GM12878 (cell line): ENCODE results near the gene HEPACAM2. TPM values are rescaled to one million over a fixed set of nuclear protein-coding genes. Genes with fewer than 3 reads are reported as not detected.
A peak's percentile ranks its signal among the peaks of the same experiment; 100 is the strongest.

Experiments used
- ATAC-seq: fragments of 200-7000 bp; cut with Tn5 transposase; 3 replicates; pipeline ENCODE4 v1.9.1; 2020; ENCODE audit warnings: mild to moderate bottlenecking, moderate library complexity
- BruUV-seq: library from RNA; stranded (reverse); fragments of 400-500 nt; replicated peaks from 2 replicates; lab custom pipeline; 2021; lab: Mats Ljungman, UMichigan
- CTCF ChIA-PET: fragments of 300-600 bp; sonication (Branson Sonifier 250); formaldehyde crosslinking; extraction: SDS; loops from one replicate; lab custom pipeline; 2021; ENCODE audit warnings: inconsistent platforms; lab: Yijun Ruan, JAX
- POLR2A ChIA-PET: fragments of 350-600 bp; formaldehyde crosslinking; extraction: SDS; loops from one replicate; lab custom pipeline; 2021; ENCODE audit warnings: inconsistent platforms; lab: Charles Lee
- RAD21 ChIA-PET: fragments of 300-600 bp; sonication (Branson Sonifier 250); formaldehyde crosslinking; loops from one replicate; lab custom pipeline; 2023; ENCODE audit warnings: antibody characterized with exemption; ENCODE audit not compliant: unreplicated experiment; lab: Charles Lee
- SMC1A ChIA-PET: fragments of 300-600 bp; sonication (Branson Sonifier 250); formaldehyde crosslinking; loops from one replicate; lab custom pipeline; 2023; ENCODE audit not compliant: unreplicated experiment, uncharacterized antibody; lab: Charles Lee
- DNase-seq: peaks from one replicate; pipeline ENCODE4 v3.0.0-alpha.2; 2011; ENCODE audit warnings: low read depth, low spot score
- FAIRE-seq: peaks from 3 replicates; lab custom pipeline; 2011; peaks lifted over from hg19 to GRCh38; lab: Jason Lieb, UNC
- H2AFZ ChIP-seq: 2 replicates; pipeline ENCODE4 v1.6.0; 2011; ENCODE audit warnings: low read depth, low read length, control low read depth; ENCODE audit not compliant: control insufficient read depth
- H3K27ac ChIP-seq: 2 replicates; pipeline ENCODE4 v1.5.1; 2011; ENCODE audit warnings: control low read depth; ENCODE audit not compliant: control insufficient read depth, insufficient read depth
- H3K27me3 ChIP-seq, 2 experiments: replicated peaks in 1 of 2; 2 replicates each; pipeline versions ENCODE4 v1.6.0 to v1.6.1; 2011; ENCODE audit warnings: low read length in 1 of 2; ENCODE audit not compliant: control insufficient read depth in 2 of 2, insufficient read depth in 2 of 2
- H3K36me3 ChIP-seq, 2 experiments: 2 replicates each; pipeline ENCODE4 v1.5.1; 2011; ENCODE audit warnings: low read length in 1 of 2; ENCODE audit not compliant: control insufficient read depth in 2 of 2, insufficient read depth in 2 of 2
- H3K4me1 ChIP-seq: 2 replicates; pipeline ENCODE4 v1.6.1; 2011; ENCODE audit warnings: mild to moderate bottlenecking, low read length, moderate library complexity, mixed read lengths; ENCODE audit not compliant: control insufficient read depth, insufficient read depth
- H3K4me2 ChIP-seq: 2 replicates; pipeline ENCODE4 v1.6.0; 2011; ENCODE audit warnings: control low read depth; ENCODE audit not compliant: control insufficient read depth, insufficient read depth
- H3K4me3 ChIP-seq: fragments of 200-600 bp; sonication (generic); 2 replicates; pipeline ENCODE4 v1.5.1; 2016
- H3K79me2 ChIP-seq: 2 replicates; pipeline ENCODE4 v1.6.0; 2011; ENCODE audit warnings: low read length; ENCODE audit not compliant: control insufficient read depth, insufficient read depth
- H3K9ac ChIP-seq: 2 replicates; pipeline ENCODE4 v1.8.0; 2011; ENCODE audit warnings: low read length, control low read depth, mixed read lengths; ENCODE audit not compliant: control insufficient read depth, insufficient read depth
- H3K9me3 ChIP-seq: replicated peaks from 3 replicates; pipeline ENCODE4 v1.5.1; 2011; ENCODE audit warnings: mild to moderate bottlenecking, low read length; ENCODE audit not compliant: control insufficient read depth, insufficient read depth
- H4K20me1 ChIP-seq: 2 replicates; pipeline ENCODE4 v1.6.0; 2011; ENCODE audit not compliant: control insufficient read depth, insufficient read depth
- CTCF ChIP-seq, 3 experiments: IDR thresholded peaks in 2 of 3; conservative IDR thresholded peaks in 1 of 3; 2 replicates each; pipeline ENCODE4 v1.5.1; 2011; ENCODE audit warnings: low read depth in 3 of 3, low read length in 3 of 3, mild to moderate bottlenecking in 3 of 3, control low read depth in 2 of 3, moderate library complexity in 2 of 3, inconsistent platforms in 1 of 3, mixed read lengths in 1 of 3; ENCODE audit not compliant: control insufficient read depth in 2 of 3, insufficient read depth in 1 of 3; ENCODE audit errors: extremely low read depth in 1 of 3
- EED ChIP-seq: sonication (generic); IDR thresholded peaks from 2 replicates; pipeline ENCODE4 v1.6.1; 2016; ENCODE audit warnings: antibody characterized with exemption, low read depth
- JUNB ChIP-seq: IDR thresholded peaks from 2 replicates; pipeline ENCODE4 v1.6.1; 2016; ENCODE audit warnings: antibody characterized with exemption, mild to moderate bottlenecking
- RAD21 ChIP-seq: IDR thresholded peaks from 2 replicates; pipeline ENCODE4 v1.6.1; 2011; ENCODE audit warnings: mild to moderate bottlenecking, low read depth, low read length, moderate library complexity; ENCODE audit not compliant: insufficient read depth
- SIN3A ChIP-seq: IDR thresholded peaks from 2 replicates; pipeline ENCODE4 v1.6.1; 2012; ENCODE audit warnings: low read depth, low read length, improper control_type of control experiment
- SPI1 ChIP-seq: IDR thresholded peaks from 2 replicates; pipeline ENCODE4 v1.6.1; 2011; ENCODE audit warnings: low read depth, mild to moderate bottlenecking, low read length, moderate library complexity, borderline replicate concordance; ENCODE audit not compliant: insufficient read depth
- TAF1 ChIP-seq: IDR thresholded peaks from 2 replicates; pipeline ENCODE4 v1.6.1; 2011; ENCODE audit warnings: mild to moderate bottlenecking, low read depth, low read length, borderline replicate concordance
- ZNF687 ChIP-seq: fragments of 450-650 bp; IDR thresholded peaks from 2 replicates; pipeline ENCODE4 v1.6.1; 2017; ENCODE audit warnings: mild to moderate bottlenecking, moderate library complexity
- WGBS: methylation state at CpG from one replicate; pipeline ENCODE4 v1.1.6; 2016; ENCODE audit warnings: low lambda C conversion rate; ENCODE audit not compliant: insufficient replicate concordance, insufficient coverage; ENCODE audit errors: missing lambda C conversion rate; 5-methylcytosine and 5-hydroxymethylcytosine counted together
- in situ Hi-C: fragments of 300-500 bp; cut with MboI; formaldehyde crosslinking; loops from 9 replicates; pipeline ENCODE4 v1.14.3; 2018; ENCODE audit warnings: mixed read lengths
- intact Hi-C: fragments of 100-400 bp; cut with micrococcal nuclease; formaldehyde crosslinking; loops from one replicate; pipeline ENCODE4 v1.14.2; 2022; ENCODE audit not compliant: unreplicated experiment
- polyA plus RNA-seq, 11 experiments: library from polyadenylated mRNA; depleted of rRNA in 4 of 11; unstranded in 6 of 11; stranded (reverse) in 5 of 11; fragments of >200 nt; fragmentation: Nextera tagmentation in 4 of 11; fragmentation: Illumina TruSeq in 1 of 11; extraction: Ambion mirVana in 4 of 11; extraction: Trizol in 1 of 11; gene quantifications; 1 replicate in 1 of 11; 2 replicates in 10 of 11; pipeline versions ENCODE4 v1.2.1 to v1.2.3, GENCODE V29; 2011 to 2016; ENCODE audit warnings: inconsistent platforms in 2 of 11, missing spikeins in 2 of 11, low read depth in 1 of 11
- total RNA-seq, 4 experiments: library from RNA; depleted of rRNA in 3 of 4; stranded (reverse); fragments of >200 nt in 3 of 4; fragmentation: Illumina TruSeq in 1 of 4; extraction: Trizol in 1 of 4; gene quantifications; 2 replicates each; pipeline versions ENCODE4 v1.2.1 to v1.2.3, GENCODE V29; 2013 to 2021

HEPACAM2 gene
- total and polyA plus RNA-seq, 10 of the 15 experiments (the other 5 are each of a cell fraction or from before 2014, with no cell fraction given): 0.04 to 0.58 TPM; not detected in 8

GRCh38 chr7:93148727-93149126, 77.5 kb downstream of the HEPACAM2 start (continued):
- TF ChIP-seq ZNF687 (peak; percentile 61; the same call in 1 of the 2 replicates), RAD21 (no peak)

GRCh38 chr7:93148144-93148543, 78.1 kb downstream of the HEPACAM2 start, which contains the start of gene SAMD9L:
SAMD9L (minus strand) TSS chr7:93148385; CDS start chr7:93135971, 12,414 bp downstream.
- RAD21 ChIA-PET: interaction anchor here (2.6 to 4.7 kb wide), 2 partner anchors 17 to 30 kb away, joined by 9 to 35 read pairs; partner anchors contain the start of gene SAMD9
- POLR2A ChIA-PET: interaction anchor here (4.2 kb wide), 1 partner anchor 31 kb away, joined by 33 read pairs; the partner anchor contains the start of gene SAMD9
- ATAC-seq (peak; percentile 79), DNase-seq (no peak), FAIRE-seq (no peak)
- no TSS peak for BruUV-seq
- peak within 1 kb of the TSS; percentile 93 for H2AFZ ChIP-seq
- peak within 1 kb of the TSS; percentile 91 for H3K4me3 ChIP-seq
- H3K4me1 ChIP-seq: peaks cover 10% of the 10 kb centered on the region; the same call in 1 of the 2 replicates
- CTCF ChIA-PET: interaction anchor here (1.1 to 2.0 kb wide), 4 partner anchors 10 to 83 kb away, joined by 3 to 10 read pairs (median 4); no protein-coding TSS in a partner anchor
- peaks cover 32% of the 10 kb centered on the region for H3K79me2 ChIP-seq
- in situ Hi-C loops (no loop called here), intact Hi-C loops (loop anchor here (1.0 kb wide), 2 partner anchors 17 to 80 kb away; no protein-coding TSS in a partner anchor)
- SMC1A ChIA-PET: interaction anchor here (1.5 to 5.8 kb wide), 5 partner anchors 17 to 111 kb away, joined by 3 to 58 read pairs (median 4); partner anchors contain the start of genes HEPACAM2 and SAMD9
- H3K9ac ChIP-seq: peak within 1 kb of the TSS; percentile 63
- no peaks in the 10 kb centered on the region for H4K20me1 ChIP-seq
- peaks cover 0 to 23% of the 10 kb centered on the region in 2 experiments; a peak in 3 of 4 replicates for H3K36me3 ChIP-seq
- peak within 1 kb of the TSS; percentile 72 for H3K4me2 ChIP-seq
- no peaks in the 10 kb centered on the region for H3K27me3 ChIP-seq
- TF ChIP-seq TAF1: 0 out of 2 replicates have a peak, but pooled peaks have one; percentile 17
- peak; percentile 18; the same call in 1 of the 2 replicates for TF ChIP-seq SPI1
- 0 out of 2 replicates have a peak, but pooled peaks have one; percentile 45 for TF ChIP-seq SIN3A
- TF ChIP-seq CTCF (IDR thresholded peaks at IDR 0.05 in 2 of 3, conservative IDR thresholded peaks at IDR 0.05 in 1 of 3; ENCODE audit: control insufficient read depth in 2 of 3, extremely low read depth in 1 of 3, insufficient read depth in 1 of 3, low read depth in 3 of 3, low read length in 3 of 3): no peak
- 0 out of 2 replicates have a peak, but pooled peaks have one; percentile 2 for TF ChIP-seq JUNB
- no peak for TF ChIP-seq EED
- no peaks in the 10 kb centered on the region for H3K9me3 ChIP-seq
- peak within 1 kb of the TSS; percentile 84 for H3K27ac ChIP-seq
- 0% methylated on average over 2 of the region's 2 CpGs for WGBS
